ENCODE data around the gene SLC9A8. TPM values are rescaled to one million over a fixed set of nuclear protein-coding genes. Genes with fewer than 3 reads are reported as not detected.

Gene SLC9A8
- total and polyA plus RNA-seq, 12 donors: 12.4 to 23.3 (median 17.5) TPM

DNA sequence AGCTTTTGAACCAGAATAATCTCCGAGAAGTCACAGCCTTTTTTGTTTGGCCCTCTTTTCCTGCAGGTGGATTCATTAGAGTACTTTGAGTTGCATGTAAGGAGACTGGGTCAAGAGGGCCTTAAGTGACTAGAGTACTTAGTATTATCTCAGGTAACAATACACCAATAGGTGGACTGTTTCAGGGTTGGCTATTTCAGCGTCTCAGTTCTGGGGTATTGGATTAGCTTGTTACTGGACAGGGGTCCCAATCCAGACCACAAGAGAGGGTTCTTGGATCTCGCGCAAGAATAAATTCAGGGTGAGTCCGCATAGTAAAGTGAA, 47.3 kb upstream of the SLC9A8 start:
- intact Hi-C loops (cut with DNase I): no loop called here
- no peaks in the 10 kb centered on the region for H3K9me3 ChIP-seq (replicated peaks in 1 of 3)
- no peaks in the 10 kb centered on the region for H3K27me3 ChIP-seq
- H3K4me1 ChIP-seq (replicated peaks in 1 of 2): peaks cover 18 to 56% of the 10 kb centered on the region in 2 donors
- no peak overlapping the region for H3K4me3 ChIP-seq
- no peak for DNase-seq
- no peaks in the 10 kb centered on the region for H3K36me3 ChIP-seq (replicated peaks in 1 of 2)
- no peak for TF ChIP-seq CTCF (IDR thresholded peaks at IDR 0.05)
- TF ChIP-seq POLR2A (IDR thresholded peaks at IDR 0.05): no peak
- H3K27ac ChIP-seq: peak overlapping the region in 2 of 5 donors; percentile 1 to 69
- WGBS, 4 donors: 90 to 100% (median 91%) methylated on average over 5 of the region's 5 CpGs

DNA sequence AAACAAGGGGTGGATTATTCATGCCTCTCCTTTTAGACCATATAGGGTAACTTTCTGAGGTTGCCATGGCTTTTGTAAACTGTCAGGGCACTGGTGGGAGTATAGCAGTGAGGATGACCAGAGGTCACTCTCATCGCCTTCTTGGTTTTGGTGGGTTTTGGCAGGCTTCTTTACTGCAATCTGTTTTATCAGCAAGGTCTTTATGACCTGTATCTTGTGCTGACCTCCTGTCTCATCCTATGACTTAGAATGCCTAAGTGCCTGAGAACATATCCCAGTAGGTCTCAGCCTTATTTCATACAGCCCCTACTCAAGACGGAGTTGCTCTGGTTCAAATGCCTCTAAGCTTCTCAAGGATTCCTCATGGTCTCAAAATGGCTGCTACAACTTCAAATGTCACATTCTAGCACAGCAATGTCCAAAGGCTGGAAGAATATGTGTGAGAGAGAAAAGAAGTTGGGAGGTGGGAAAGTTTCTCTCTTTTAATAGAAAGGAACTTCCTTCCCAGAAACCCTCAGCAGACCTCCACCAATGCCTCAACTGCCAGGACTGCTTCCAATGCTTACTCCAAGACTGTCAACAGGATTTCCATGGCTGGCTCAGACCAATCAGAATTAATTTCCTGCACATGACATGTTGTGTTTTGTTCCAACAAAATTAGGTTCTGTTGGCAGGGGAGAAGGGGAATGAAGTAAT, 46.6 kb upstream of the SLC9A8 start:
- no peak overlapping the region for H3K4me3 ChIP-seq
- WGBS, 4 donors: 51 to 71% (median 60%) methylated on average over 2 of the region's 2 CpGs
- no peak for DNase-seq
- no peaks in the 10 kb centered on the region for H3K9me3 ChIP-seq (replicated peaks in 1 of 3)
- peak overlapping the region in 2 of 5 donors; percentile 1 to 69 for H3K27ac ChIP-seq
- no peaks in the 10 kb centered on the region for H3K36me3 ChIP-seq (replicated peaks in 1 of 2)
- H3K4me1 ChIP-seq (replicated peaks in 1 of 2): peaks cover 18 to 57% of the 10 kb centered on the region in 2 donors
- no peaks in the 10 kb centered on the region for H3K27me3 ChIP-seq
- intact Hi-C loops (cut with DNase I): no loop called here
- TF ChIP-seq POLR2A (IDR thresholded peaks at IDR 0.05) (no peak), CTCF (IDR thresholded peaks at IDR 0.05) (no peak)

DNA sequence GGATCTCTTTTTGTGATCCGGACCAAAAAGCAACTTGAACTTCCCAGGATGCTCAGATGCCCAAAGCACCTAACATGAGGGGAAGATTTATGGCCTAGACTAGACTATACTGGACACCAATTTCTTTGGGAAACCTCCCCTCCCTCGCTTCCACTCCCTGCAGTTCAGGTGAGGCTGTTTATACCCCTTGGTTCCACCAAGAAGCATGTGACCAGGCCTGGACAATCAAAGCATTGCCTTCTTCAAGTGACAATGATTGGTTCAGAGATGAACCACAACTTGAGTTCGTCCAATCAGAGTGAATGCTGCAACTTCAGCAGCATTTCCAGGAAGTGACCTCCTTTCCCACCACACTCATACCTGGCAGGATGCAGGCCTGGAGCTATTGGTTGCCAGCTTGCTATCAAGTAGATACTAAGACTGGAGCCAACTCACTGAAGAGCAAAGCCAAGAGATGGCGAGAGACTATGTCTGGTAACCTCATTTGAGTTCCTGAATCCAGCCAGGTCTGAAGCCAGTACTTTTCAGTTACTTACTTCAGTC, 45.6 kb upstream of the SLC9A8 start:
- Histone ChIP-seq H3K4me3 (no peak overlapping the region), H3K27ac (peak overlapping the region in 2 of 5 donors; percentile 15 to 91), H3K9me3 (replicated peaks in 1 of 3) (no peaks in the 10 kb centered on the region), H3K36me3 (replicated peaks in 1 of 2) (no peaks in the 10 kb centered on the region), H3K27me3 (no peaks in the 10 kb centered on the region), H3K4me1 (replicated peaks in 1 of 2) (peaks cover 18 to 65% of the 10 kb centered on the region in 2 donors)
- 89 to 95% (median 93%) methylated on average over 4 of the region's 4 CpGs for WGBS, 4 donors
- TF ChIP-seq CTCF (IDR thresholded peaks at IDR 0.05) (no peak), POLR2A (IDR thresholded peaks at IDR 0.05) (no peak)
- intact Hi-C loops (cut with DNase I): no loop called here
- peak in 2 of 7 donors; percentile 31 to 40 for DNase-seq

GRCh38 chr20:49768204-49769047, 44.2 kb upstream of the SLC9A8 start:
- no peaks in the 10 kb centered on the region for H3K9me3 ChIP-seq (replicated peaks in 1 of 3)
- no peaks in the 10 kb centered on the region for H3K36me3 ChIP-seq (replicated peaks in 1 of 2)
- intact Hi-C loops (cut with DNase I): no loop called here
- WGBS, 4 donors: 13 to 24% (median 17%) methylated on average over 8 of the region's 8 CpGs
- peaks cover 23 to 76% of the 10 kb centered on the region in 2 donors for H3K4me1 ChIP-seq (replicated peaks in 1 of 2)
- H3K27me3 ChIP-seq: no peaks in the 10 kb centered on the region
- peak overlapping the region; percentile 48 to 91 (median 76) for H3K27ac ChIP-seq
- peak; percentile 63 to 96 (median 90) for DNase-seq
- TF ChIP-seq POLR2A (IDR thresholded peaks at IDR 0.05) (peak in 1 of 2 donors; percentile 16), CTCF (IDR thresholded peaks at IDR 0.05) (no peak)
- no peak overlapping the region for H3K4me3 ChIP-seq

Measured in adrenal gland (tissue), 12 donors.